Stimulated activated CD4-positive, alpha-beta T cell treated with anti-CD3 and anti-CD28 coated beads, TNF-alpha, amount 100 ng/mL, for 4 hours (primary cell): ENCODE results near the gene TIGAR.

Source experiments
- DNase-seq, 3 experiments: peaks; one replicate each; pipeline ENCODE4 v3.0.0-alpha.2; 2020; ENCODE audit warnings: low read depth in 3 of 3

The TIGAR gene

GRCh38 chr12:4303750-4304149, 17.3 kb upstream of the TIGAR start:
- no peak for DNase-seq

- DNase-seq, result no peak
Observed at GRCh38 chr12:4307593-4308333, 13.2 kb upstream of the TIGAR start.

GRCh38 chr12:4308334-4308950, 12.6 kb upstream of the TIGAR start:
- DNase-seq, result no peak

GRCh38 chr12:4311776-4312175, 9.2 kb upstream of the TIGAR start:
- no peak for DNase-seq

DNA sequence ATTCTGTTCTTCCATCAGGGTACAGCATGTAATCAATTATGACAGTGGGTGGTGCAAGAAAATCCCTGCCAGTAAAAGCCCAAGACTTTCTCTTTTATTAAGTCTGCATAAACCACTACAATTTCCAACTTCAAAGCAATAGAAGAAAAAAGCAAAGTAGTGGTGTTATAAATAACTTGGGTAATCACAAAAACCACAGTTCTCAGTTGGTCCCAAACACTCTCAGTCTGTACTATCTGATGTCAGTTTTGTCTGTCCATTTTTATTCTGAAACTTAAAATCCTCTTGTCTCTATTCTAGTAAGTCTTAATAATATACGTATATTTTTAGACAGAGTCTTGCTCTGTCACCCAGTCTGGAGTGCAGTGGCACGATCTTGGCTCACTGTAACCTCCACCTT, 8.8 kb upstream of the TIGAR start:
- no peak for DNase-seq

DNA sequence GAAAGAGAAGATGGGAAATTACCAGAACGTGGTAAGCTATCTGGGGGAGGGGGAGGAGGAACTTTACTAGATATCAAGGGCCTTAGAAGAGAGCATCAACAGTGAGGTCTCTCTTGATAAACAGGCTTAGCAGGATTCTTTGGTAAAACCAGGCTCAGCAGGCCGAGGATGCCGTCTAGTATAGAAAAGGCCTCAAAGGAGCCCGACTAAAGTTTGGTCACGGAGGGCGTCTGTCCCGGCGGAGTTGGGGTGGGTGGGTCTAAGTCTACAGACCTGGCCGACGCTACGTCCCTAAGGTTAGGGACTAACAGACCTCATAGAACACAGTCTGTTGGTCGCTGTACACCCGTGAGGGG, 538 bp upstream of the TIGAR start:
- no peak for DNase-seq

DNA sequence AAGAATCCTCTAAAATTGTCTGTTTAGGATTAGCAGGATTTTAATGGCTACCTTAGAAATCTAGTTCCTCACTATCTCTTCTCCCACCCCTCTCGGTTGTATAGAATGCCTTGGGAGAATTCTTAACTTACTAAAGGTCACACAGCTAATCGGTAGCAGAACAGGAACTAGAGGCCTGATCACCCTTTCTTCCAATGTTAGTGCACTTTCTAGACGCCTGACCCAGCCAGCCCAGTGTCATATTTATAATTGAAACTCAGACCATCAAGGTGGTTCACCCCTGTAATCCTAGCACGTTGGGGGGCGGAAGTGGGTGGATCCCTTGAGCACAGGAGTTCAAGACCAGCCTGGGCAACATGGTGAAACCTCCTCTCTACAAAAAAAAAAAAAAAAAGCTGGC, 1.7 kb downstream of the TIGAR start:
- no peak for DNase-seq

GRCh38 chr12:4323396-4323795, 2.4 kb downstream of the TIGAR start:
- DNase-seq, result no peak

GRCh38 chr12:4324366-4324765, 3.4 kb downstream of the TIGAR start:
- DNase-seq, result no peak

DNA sequence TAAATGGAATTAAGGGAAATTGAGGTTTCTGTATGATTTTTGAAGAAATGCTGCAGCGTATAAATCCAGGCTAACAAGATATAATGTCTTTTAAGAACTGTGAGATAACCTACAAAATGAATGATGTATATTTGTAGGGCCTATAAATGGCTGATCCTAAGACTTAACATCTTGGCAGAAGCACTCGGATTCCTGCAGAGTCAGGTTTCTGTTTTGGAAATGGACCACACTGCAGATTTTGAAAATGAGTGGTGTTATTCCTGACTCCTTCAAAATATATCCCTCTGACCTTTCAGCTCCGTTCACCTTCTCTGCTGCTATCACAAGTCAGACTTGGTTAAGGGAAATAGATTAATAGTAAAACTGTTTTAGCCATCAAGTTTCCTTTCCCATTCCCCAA, 5.0 kb downstream of the TIGAR start:
- DNase-seq, result no peak

DNA sequence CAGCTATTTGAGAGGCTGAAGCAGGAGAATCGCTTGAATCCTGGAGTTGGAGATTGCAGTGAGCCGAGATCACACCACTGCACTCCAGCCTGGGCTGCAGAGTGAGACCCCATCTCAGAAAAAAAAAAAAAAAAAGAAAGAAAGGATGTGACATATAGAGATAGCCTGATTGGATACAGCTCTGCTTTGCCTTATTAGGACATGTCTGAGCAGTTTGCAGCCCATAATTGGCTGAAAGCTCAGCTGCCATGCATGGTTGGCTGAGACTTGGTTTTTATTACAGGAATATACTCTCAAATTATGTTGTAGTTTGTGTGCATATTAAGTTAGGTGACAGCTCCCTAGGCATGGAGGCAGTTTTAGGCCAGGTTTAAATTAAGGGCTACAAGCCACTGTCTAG, 6.3 kb downstream of the TIGAR start:
- DNase-seq, result no peak

- no peak for DNase-seq
Observed at GRCh38 chr12:4330203-4330602, 9.2 kb downstream of the TIGAR start.

GRCh38 chr12:4331221-4331620, 10.2 kb downstream of the TIGAR start:
- DNase-seq, result no peak

DNA sequence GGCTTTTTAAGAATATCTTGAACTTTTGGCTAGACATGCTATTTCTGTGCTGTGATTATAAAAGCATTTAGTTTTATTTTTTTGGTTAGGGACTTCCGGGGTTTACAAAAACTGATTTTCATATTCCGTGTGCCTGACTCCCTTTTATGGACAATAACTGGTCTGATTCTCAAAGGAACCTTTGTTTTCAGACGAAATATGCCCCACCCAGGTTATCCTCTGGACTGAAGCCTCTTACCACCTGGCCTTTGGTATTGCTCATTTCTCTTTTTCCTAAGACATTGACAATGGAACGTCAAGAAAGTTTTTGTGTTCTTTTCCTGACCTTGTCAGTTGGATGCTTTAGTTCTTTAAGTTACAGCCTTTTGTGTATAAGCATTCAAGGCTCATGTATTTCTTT, 10.8 kb downstream of the TIGAR start:
- DNase-seq, result no peak

DNA sequence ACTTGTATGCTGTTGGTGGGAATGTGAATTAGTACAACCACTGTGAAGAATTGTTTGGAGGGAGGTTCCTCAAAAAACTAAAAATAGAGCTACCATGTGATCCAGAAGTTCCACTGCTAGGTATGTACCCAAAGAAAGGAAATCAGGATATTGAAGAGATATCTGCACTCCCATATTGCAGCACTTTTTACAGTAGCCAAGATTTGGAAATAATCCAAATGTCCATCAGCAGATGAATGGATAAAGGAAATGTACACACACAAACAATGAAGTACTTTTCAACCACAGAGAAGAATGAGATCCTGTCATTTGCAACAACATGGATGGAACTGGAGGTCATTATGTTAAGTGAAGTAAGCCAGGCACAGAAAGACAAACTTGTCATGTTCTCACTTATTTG, 25.9 kb downstream of the TIGAR start:
- no peak for DNase-seq

DNA sequence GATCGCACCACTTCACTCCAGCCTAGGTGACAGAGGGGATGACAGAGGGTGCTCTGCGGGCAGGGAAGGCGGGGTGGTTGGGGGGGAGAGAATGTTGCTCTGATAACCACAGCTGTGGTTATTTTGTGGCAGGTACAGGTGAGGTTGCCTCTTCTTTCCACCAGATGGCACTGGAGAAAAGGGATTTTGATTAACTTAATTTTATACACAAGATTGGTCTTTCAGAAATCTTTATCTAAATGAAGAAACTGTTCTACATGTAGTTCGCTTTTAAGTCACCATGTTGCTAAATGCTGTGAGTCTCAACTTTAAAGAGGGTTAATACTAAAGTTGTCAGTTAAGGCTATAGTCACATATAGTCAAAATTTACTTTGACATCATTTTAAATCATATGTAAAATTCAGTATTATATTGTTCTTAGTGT, 32.8 kb downstream of the TIGAR start:
- no peak for DNase-seq

DNA sequence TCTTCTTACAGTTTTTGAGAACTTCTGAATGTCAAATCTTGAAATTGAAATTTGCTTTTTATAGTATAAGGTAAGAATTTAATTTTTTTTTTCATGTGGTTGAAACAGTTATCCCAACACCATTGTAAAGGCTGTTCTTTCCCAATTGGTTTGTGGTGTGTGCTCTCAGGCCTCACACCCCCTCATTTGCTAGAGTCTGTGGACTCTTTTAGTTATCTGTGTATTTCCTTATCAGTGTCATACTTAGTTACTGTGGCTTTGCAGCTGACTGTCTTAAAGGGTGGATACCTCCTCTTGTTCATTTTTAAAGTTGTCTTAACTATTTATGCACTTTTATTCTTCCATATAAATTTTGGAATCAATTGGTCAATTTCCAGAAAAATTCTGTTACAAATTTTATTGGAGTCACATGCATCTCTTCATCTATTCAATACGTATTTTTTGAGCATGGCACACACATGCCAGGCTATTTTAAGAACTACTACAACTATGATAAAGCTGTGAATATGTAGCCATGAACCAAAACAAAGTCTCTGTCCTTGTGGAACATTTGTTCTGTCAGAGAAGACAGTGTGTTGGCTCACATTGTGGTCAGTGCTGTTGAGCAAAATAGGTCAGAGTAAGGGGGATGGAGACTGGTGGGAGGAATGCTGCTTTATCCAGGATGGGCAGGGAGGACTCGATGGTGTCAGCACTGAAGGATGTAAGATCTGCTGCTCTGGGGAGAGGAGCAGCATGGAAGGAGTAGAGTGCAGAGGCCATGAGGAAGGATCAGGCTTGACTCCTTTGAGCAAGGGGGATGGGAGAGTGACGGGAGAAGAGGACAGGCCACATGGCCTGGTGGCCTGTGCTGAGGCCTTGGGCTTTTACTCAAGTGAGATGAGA, 34.4 kb downstream of the TIGAR start:
- no peak for DNase-seq

GRCh38 chr12:4356041-4356327, 35.0 kb downstream of the TIGAR start:
- peak in 2 of 3 experiments; percentile 5 to 8 for DNase-seq

GRCh38 chr12:4366090-4366489, 45.1 kb downstream of the TIGAR start:
- DNase-seq, result no peak

DNA sequence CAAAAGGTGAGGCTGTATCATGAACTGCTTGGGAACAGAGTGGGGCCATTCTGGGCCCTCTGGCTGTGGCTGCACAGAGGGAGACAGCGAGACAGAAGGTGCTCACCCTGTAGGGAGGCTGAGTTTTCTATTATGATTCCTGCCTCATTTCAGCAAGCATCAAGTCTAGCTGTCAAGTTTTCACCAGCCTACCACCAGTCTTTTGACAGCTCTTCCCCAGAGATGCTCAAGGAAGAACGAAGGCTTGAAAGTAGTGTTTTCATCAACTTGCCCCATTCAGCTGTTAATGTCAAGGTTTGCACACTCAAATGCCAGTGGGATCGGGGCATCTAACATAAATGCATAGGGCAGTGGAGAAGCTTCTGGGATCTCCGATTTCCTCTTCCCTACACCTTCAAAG, 48.5 kb downstream of the TIGAR start:
- DNase-seq, result no peak

DNA sequence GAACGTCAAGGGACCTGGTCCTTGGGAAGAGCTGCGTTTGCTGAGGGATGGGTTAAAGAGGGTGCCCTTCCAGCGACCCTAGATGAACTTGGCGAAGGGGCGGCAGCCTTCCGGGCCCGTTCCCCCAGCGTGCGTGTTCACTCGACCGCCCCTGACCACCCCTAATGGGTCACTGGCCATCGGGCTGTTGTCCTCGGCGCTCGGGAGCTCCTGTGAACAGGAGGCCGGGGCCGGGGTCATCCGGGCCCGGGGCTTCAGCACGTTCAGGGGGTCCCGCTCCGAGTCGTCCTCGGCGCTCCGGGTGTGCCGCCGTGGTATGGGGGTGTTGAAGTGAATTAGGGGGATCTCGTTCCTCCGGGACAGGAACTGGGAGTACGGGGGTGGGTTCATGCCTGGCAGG, 49.3 kb downstream of the TIGAR start:
- no peak for DNase-seq

GRCh38 chr12:4372653-4373052, 51.6 kb downstream of the TIGAR start:
- DNase-seq, result no peak

- no peak for DNase-seq
Observed at GRCh38 chr12:4375449-4375848, 54.4 kb downstream of the TIGAR start.
